Pancreas (tissue), 10 donors: ENCODE data around the gene GABBR2. TPM values are rescaled to one million over a fixed set of nuclear protein-coding genes. Genes with fewer than 3 reads are reported as not detected.
A peak's percentile ranks its signal among the peaks of the same experiment; 100 is the strongest.

ENCODE experiments used
- ATAC-seq, 4 donors: fragments of 200-7000 bp; cut with Tn5 transposase; one replicate each; pipeline versions ENCODE4 v1.8.0 to v1.9.1; 2020; ENCODE audit warnings: mild to moderate bottlenecking in 4 of 4, moderate library complexity in 4 of 4
- DNase-seq, 6 donors: peaks; one replicate each; pipeline ENCODE4 v3.0.0-alpha.2; 2020
- FAIRE-seq: peaks from 2 replicates; lab custom pipeline; 2012; peaks lifted over from hg19 to GRCh38; lab: Jason Lieb, UNC
- H3K27ac ChIP-seq, 4 donors: fragments of 200-600 bp; sonication (generic); 1 replicate in 3 of 4; 2 replicates in 1 of 4; pipeline versions ENCODE4 v1.5.0 to v1.8.0; 2020
- H3K27me3 ChIP-seq, 4 donors: fragments of 200-600 bp; one replicate each; pipeline ENCODE4 v1.8.0; 2021
- H3K36me3 ChIP-seq, 3 donors: fragments of 200-600 bp; sonication (generic) in 1 of 3; one replicate each; pipeline versions ENCODE4 v1.5.0 to v1.8.0; 2020 to 2021
- H3K4me1 ChIP-seq, 3 donors: fragments of 200-600 bp; one replicate each; pipeline ENCODE4 v1.8.0; 2021
- H3K4me3 ChIP-seq, 4 donors: fragments of 200-600 bp; sonication (generic) in 2 of 4; one replicate each; pipeline versions ENCODE4 v1.5.0 to v1.8.0; 2020 to 2021
- H3K9me3 ChIP-seq, 4 donors: fragments of 200-600 bp; one replicate each; pipeline ENCODE4 v1.8.0; 2021
- CTCF ChIP-seq, 4 donors: fragments of 200-600 bp; sonication (generic) in 3 of 4; IDR thresholded peaks; one replicate each; pipeline versions ENCODE4 v1.5.0 to v1.8.0; 2021; ENCODE audit warnings: antibody characterized with exemption in 4 of 4
- WGBS, 2 donors: extraction: QIAGEN DNeasy Blood & Tissue Kit; methylation state at CpG; one replicate each; pipeline ENCODE4 v1.1.7; 2013; 5-methylcytosine and 5-hydroxymethylcytosine counted together
- intact Hi-C, 3 donors: fragments of 100-400 bp; cut with DNase I; formaldehyde crosslinking; loops; one replicate each; pipeline versions ENCODE4 v1.11.1 to v1.14.2; 2022
- polyA plus RNA-seq, 2 donors: library from polyadenylated mRNA; stranded (reverse); fragments of 200-250 nt; gene quantifications; one replicate each; pipeline ENCODE4 v1.2.3, GENCODE V29; 2013
- total RNA-seq, 6 donors: library from RNA; stranded (reverse); fragmentation: NEBNext Ultra II Directional in 4 of 6; extraction: Animal tissue kit (Norgen Biotek cat#: 25700) in 4 of 6; gene quantifications; one replicate each; pipeline versions ENCODE4 v1.2.1 to v1.2.4, GENCODE V29; 2021 to 2023
- donor health status: healthy with polysubstance abuse.
- donor health status: DM: no; HTN: no; CAD: no; lungs with moderate emphysema.
- donor health status: DM: no; HTN: no; CAD: no.
- donor health status: control.
- donor health status: control.
- donor health status: Bipolar disorder and iron deficiency.
- donor health status: DM: yes; HTN: yes; CAD: no.
- donor health status: DM: no; HTN: no; CAD: no.
- donor health status: DM: no; HTN: no; CAD: no.
- donor health status: DM: yes; HTN: yes; CAD: no.

The GABBR2 gene
- total and polyA plus RNA-seq, 8 donors: 0.04 to 0.14 (median 0.07) TPM; not detected in 4

- Histone ChIP-seq H3K27ac (no peak overlapping the region), H3K9me3 (no peaks in the 10 kb centered on the region), H3K36me3 (no peaks in the 10 kb centered on the region), H3K4me3 (no peak overlapping the region), H3K4me1 (peaks cover 0 to 6% (median 4%) of the 10 kb centered on the region in 3 donors), H3K27me3 (no peaks in the 10 kb centered on the region)
- DNase-seq (no peak), FAIRE-seq (no peak), ATAC-seq (no peak)
- WGBS, 2 donors: 71 to 81% methylated on average over 2 of the region's 2 CpGs
- intact Hi-C loops: loop anchor here in 2 of 3 donors (5.0 to 10.0 kb wide), 2 partner anchors 42 to 175 kb away; no protein-coding TSS in a partner anchor
- no peak for TF ChIP-seq CTCF (IDR thresholded peaks at IDR 0.05)
Observed at GRCh38 chr9:98249771-98250170, 459.0 kb downstream of the GABBR2 start.

DNA sequence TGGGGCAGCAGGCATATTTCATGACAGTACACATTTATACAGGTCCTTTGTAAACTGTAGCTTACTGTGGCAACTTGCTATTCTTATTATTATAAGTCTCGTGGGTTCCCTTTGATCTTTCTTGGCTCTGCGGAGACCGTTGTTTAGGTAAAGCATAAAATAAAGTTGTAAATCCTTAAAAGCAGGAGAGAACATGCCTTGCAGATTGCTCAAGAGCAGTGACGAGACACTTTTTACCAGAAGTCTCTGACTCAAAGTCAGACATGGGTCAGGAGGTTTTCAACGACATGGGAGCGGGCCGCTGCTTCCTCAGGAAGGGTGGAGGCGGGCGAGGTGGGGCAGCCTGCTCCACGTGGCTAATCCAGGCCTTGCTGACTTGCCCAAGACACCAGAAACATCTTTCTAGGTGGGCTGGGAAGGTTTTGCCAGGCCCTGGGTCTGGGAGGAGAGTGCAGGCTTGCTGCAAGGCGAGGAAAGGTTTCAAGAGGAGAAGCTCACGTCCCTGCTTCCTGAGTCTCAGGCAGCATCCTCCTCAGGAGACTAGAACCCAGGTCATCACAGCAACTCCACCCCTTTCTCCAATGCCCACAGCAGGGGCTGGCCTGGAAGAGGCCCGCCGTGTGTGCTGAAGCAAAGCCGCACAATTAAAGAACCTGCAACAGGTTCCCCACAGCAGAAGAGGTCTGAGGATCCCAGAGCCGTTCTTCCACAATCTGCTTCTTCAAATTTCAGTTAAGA, 459.8 kb downstream of the GABBR2 start:
- FAIRE-seq: no peak
- intact Hi-C loops: no loop called here
- Histone ChIP-seq H3K36me3 (no peaks in the 10 kb centered on the region), H3K9me3 (no peaks in the 10 kb centered on the region), H3K4me1 (no peaks in the 10 kb centered on the region), H3K27ac (peak overlapping the region in 2 of 4 donors; percentile 47 to 71), H3K4me3 (no peak overlapping the region), H3K27me3 (no peaks in the 10 kb centered on the region)
- peak in 2 of 4 donors; percentile 76 to 81 for ATAC-seq
- WGBS, 2 donors: 77 to 81% methylated on average over 16 of the region's 16 CpGs
- TF ChIP-seq CTCF (IDR thresholded peaks at IDR 0.05): no peak
- peak in 1 of 6 donors; percentile 57 for DNase-seq

- ATAC-seq: peak in 2 of 4 donors; percentile 12 to 24
- TF ChIP-seq CTCF (IDR thresholded peaks at IDR 0.05): no peak
Observed at GRCh38 chr9:98247831-98248657, 460.7 kb downstream of the GABBR2 start.

DNA sequence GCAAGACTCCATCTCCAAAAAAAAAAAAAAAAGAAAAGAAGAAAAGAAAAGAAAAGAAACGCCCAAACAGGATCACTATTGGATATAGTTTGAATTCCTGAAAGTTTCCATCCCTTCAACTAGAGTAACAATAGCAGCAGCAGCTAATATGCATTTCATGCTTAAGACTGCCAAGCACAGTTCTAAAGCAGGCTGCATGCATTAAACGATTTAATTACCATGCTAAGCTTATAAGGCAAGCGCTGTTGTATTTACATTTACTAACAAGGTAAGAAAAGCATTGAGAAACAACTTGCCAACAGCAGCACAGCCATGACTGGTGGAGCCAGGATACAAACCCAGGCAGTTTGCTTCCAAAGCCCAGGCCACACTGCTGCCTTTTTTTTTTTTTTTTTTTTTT, 466.3 kb downstream of the GABBR2 start:
- H3K27me3 ChIP-seq: no peaks in the 10 kb centered on the region
- FAIRE-seq: no peak
- H3K4me3 ChIP-seq: no peak overlapping the region
- DNase-seq: no peak
- H3K27ac ChIP-seq: no peak overlapping the region
- no peaks in the 10 kb centered on the region for H3K4me1 ChIP-seq
- intact Hi-C loops: no loop called here
- 75 to 76% methylated on average over 3 of the region's 3 CpGs for WGBS, 2 donors
- H3K9me3 ChIP-seq: no peaks in the 10 kb centered on the region
- H3K36me3 ChIP-seq: no peaks in the 10 kb centered on the region
- ATAC-seq: no peak
- no peak for TF ChIP-seq CTCF (IDR thresholded peaks at IDR 0.05)

More at GRCh38 chr9:98247831-98248657, 460.7 kb downstream of the GABBR2 start:
- Histone ChIP-seq H3K9me3 (no peaks in the 10 kb centered on the region), H3K27me3 (no peaks in the 10 kb centered on the region), H3K36me3 (no peaks in the 10 kb centered on the region), H3K4me3 (no peak overlapping the region), H3K4me1 (no peaks in the 10 kb centered on the region), H3K27ac (peak overlapping the region in 2 of 4 donors; percentile 47 to 71)
- intact Hi-C loops: no loop called here
- DNase-seq: no peak
- FAIRE-seq: no peak
- WGBS, 2 donors: 76 to 89% methylated on average over 8 of the region's 8 CpGs
